Mammary epithelial cell (primary cell): Measurements from ENCODE around the gene TPSB2.

Experiments used
- CTCF ChIP-seq, 2 donors: IDR thresholded peaks in 1 of 2; conservative IDR thresholded peaks in 1 of 2; 2 replicates each; pipeline ENCODE4 v1.5.1; 2011 to 2012; ENCODE audit warnings: inconsistent platforms in 2 of 2, low read length in 2 of 2, mild to moderate bottlenecking in 2 of 2, control low read depth in 1 of 2, low read depth in 1 of 2; ENCODE audit not compliant: insufficient read depth in 1 of 2; ENCODE audit errors: extremely low read depth in 1 of 2
- EZH2 ChIP-seq: IDR thresholded peaks from 2 replicates; pipeline ENCODE4 v1.6.1; 2012; ENCODE audit warnings: low read length, inconsistent platforms, borderline replicate concordance

- TF ChIP-seq CTCF (conservative IDR thresholded peaks at IDR 0.05 in 1 of 2, IDR thresholded peaks at IDR 0.05 in 1 of 2; ENCODE audit: extremely low read depth in 1 of 2, insufficient read depth in 1 of 2, low read depth in 1 of 2, low read length in 2 of 2) (no peak), EZH2 (no peak)
These were observed 32.6 kb downstream of the TPSB2 start for GRCh38 chr16:1197237-1197866.
